Posterior cingulate gyrus (tissue), 11 donors: ENCODE measurements around the gene USP17L24.
A peak's percentile ranks its signal among the peaks of the same experiment; 100 is the strongest.
"Not testable (repeated sequence)": the region's sequence is repeated elsewhere in the genome, so short reads cannot be mapped to it uniquely, and the experiment has no call there.

Experiments used
- DNase-seq, 10 donors: peaks; one replicate each; pipeline versions ENCODE4 v3.0.0 to v3.0.0-alpha.2; 2020 to 2021; ENCODE audit warnings: mixed read lengths in 3 of 10
- intact Hi-C: fragments of 100-400 bp; cut with DNase I; formaldehyde crosslinking; loops from one replicate; pipeline ENCODE4 v1.15.1; 2023

Gene USP17L24, protein sequence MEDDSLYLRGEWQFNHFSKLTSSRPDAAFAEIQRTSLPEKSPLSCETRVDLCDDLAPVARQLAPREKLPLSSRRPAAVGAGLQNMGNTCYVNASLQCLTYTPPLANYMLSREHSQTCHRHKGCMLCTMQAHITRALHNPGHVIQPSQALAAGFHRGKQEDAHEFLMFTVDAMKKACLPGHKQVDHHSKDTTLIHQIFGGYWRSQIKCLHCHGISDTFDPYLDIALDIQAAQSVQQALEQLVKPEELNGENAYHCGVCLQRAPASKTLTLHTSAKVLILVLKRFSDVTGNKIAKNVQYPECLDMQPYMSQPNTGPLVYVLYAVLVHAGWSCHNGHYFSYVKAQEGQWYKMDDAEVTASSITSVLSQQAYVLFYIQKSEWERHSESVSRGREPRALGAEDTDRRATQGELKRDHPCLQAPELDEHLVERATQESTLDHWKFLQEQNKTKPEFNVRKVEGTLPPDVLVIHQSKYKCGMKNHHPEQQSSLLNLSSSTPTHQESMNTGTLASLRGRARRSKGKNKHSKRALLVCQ

DNA sequence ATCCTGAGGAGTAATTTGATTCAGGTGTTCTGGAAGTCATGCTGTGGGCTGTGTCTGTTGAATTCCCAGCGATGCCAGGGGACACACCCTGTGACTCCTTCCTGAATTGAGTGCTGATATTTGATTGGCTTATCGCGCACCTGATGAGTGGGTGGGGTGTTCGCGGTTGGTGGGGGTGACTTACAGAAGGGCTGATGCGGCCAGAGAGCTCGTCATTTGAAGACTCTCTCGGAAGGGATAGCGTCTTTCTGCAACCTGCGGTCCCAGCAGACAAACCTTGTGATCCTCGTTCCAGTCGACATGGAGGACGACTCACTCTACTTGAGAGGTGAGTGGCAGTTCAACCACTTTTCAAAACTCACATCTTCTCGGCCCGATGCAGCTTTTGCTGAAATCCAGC is at the start of gene USP17L24:
Gene USP17L24, plus strand, starts transcription at position 301 of the 400 bp plus-strand sequence. Its CDS starts 0 bp downstream, at position 301.
- intact Hi-C loops, DNase-seq: not testable (repeated sequence)

GRCh38 chr4:9324191-9324590 is 774 bp upstream of the USP17L24 start:
- intact Hi-C loops, result not testable (repeated sequence)

DNA sequence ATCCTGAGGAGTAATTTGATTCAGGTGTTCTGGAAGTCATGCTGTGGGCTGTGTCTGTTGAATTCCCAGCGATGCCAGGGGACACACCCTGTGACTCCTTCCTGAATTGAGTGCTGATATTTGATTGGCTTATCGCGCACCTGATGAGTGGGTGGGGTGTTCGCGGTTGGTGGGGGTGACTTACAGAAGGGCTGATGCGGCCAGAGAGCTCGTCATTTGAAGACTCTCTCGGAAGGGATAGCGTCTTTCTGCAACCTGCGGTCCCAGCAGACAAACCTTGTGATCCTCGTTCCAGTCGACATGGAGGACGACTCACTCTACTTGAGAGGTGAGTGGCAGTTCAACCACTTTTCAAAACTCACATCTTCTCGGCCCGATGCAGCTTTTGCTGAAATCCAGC is 4.6 kb downstream of the USP17L24 start, which contains the start of gene USP17L25:
Gene USP17L25, plus strand, starts transcription at position 301 of the 400 bp plus-strand sequence. Its CDS starts 0 bp downstream, at position 301.
- DNase-seq, intact Hi-C loops: not testable (repeated sequence)

More at GRCh38 chr4:9324191-9324590, 774 bp upstream of the USP17L24 start:
- not testable (repeated sequence) for DNase-seq

DNA sequence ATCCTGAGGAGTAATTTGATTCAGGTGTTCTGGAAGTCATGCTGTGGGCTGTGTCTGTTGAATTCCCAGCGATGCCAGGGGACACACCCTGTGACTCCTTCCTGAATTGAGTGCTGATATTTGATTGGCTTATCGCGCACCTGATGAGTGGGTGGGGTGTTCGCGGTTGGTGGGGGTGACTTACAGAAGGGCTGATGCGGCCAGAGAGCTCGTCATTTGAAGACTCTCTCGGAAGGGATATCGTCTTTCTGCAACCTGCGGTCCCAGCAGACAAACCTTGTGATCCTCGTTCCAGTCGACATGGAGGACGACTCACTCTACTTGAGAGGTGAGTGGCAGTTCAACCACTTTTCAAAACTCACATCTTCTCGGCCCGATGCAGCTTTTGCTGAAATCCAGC is 9.4 kb downstream of the USP17L24 start, which contains the start of gene USP17L26:
Gene USP17L26, plus strand, starts transcription at position 301 of the 400 bp plus-strand sequence. Its CDS starts 0 bp downstream, at position 301.
- DNase-seq, intact Hi-C loops: not testable (repeated sequence)

- DNase-seq, intact Hi-C loops: not testable (repeated sequence)
Observed at GRCh38 chr4:9339103-9339502, 14.1 kb downstream of the USP17L24 start, which contains the start of gene USP17L5. Gene USP17L5 (plus strand): TSS chr4:9339403. CDS start chr4:9339403, 0 bp downstream.

DNA sequence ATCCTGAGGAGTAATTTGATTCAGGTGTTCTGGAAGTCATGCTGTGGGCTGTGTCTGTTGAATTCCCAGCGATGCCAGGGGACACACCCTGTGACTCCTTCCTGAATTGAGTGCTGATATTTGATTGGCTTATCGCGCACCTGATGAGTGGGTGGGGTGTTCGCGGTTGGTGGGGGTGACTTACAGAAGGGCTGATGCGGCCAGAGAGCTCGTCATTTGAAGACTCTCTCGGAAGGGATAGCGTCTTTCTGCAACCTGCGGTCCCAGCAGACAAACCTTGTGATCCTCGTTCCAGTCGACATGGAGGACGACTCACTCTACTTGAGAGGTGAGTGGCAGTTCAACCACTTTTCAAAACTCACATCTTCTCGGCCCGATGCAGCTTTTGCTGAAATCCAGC is 18.9 kb downstream of the USP17L24 start, which contains the start of gene USP17L27:
Gene USP17L27, plus strand, starts transcription at position 301 of the 400 bp plus-strand sequence. Its CDS starts 0 bp downstream, at position 301.
- intact Hi-C loops, DNase-seq: not testable (repeated sequence)

- intact Hi-C loops, DNase-seq: not testable (repeated sequence)
Observed at GRCh38 chr4:9348593-9348992, 23.6 kb downstream of the USP17L24 start, which contains the start of gene USP17L28. Gene USP17L28 (plus strand): TSS chr4:9348893. CDS start chr4:9348893, 0 bp downstream.

GRCh38 chr4:9350866-9351265 is 25.9 kb downstream of the USP17L24 start:
- intact Hi-C loops, result not testable (repeated sequence)

GRCh38 chr4:9353338-9353737 is 28.4 kb downstream of the USP17L24 start, which contains the start of gene USP17L29:
Gene USP17L29 (plus strand): TSS chr4:9353638. CDS start chr4:9353638, 0 bp downstream.
- intact Hi-C loops, DNase-seq: not testable (repeated sequence)

More at GRCh38 chr4:9350866-9351265, 25.9 kb downstream of the USP17L24 start:
- peak in 2 of 10 donors; percentile 38 to 97 for DNase-seq

DNA sequence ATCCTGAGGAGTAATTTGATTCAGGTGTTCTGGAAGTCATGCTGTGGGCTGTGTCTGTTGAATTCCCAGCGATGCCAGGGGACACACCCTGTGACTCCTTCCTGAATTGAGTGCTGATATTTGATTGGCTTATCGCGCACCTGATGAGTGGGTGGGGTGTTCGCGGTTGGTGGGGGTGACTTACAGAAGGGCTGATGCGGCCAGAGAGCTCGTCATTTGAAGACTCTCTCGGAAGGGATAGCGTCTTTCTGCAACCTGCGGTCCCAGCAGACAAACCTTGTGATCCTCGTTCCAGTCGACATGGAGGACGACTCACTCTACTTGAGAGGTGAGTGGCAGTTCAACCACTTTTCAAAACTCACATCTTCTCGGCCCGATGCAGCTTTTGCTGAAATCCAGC is 37.9 kb downstream of the USP17L24 start, which contains the start of gene USP17L30:
Gene USP17L30, plus strand, starts transcription at position 301 of the 400 bp plus-strand sequence. Its CDS starts 0 bp downstream, at position 301.
- intact Hi-C loops, DNase-seq: not testable (repeated sequence)
